Stimulated activated CD4-positive, alpha-beta T cell treated with anti-CD3 and anti-CD28 coated beads, Interleukin-4, amount 100 ng/mL, for 1 hour (primary cell): Measurements from ENCODE around the gene LBHD2.

Source experiments
- DNase-seq: peaks from one replicate; pipeline ENCODE4 v3.0.0-alpha.2; 2020

LBHD2 gene

DNA sequence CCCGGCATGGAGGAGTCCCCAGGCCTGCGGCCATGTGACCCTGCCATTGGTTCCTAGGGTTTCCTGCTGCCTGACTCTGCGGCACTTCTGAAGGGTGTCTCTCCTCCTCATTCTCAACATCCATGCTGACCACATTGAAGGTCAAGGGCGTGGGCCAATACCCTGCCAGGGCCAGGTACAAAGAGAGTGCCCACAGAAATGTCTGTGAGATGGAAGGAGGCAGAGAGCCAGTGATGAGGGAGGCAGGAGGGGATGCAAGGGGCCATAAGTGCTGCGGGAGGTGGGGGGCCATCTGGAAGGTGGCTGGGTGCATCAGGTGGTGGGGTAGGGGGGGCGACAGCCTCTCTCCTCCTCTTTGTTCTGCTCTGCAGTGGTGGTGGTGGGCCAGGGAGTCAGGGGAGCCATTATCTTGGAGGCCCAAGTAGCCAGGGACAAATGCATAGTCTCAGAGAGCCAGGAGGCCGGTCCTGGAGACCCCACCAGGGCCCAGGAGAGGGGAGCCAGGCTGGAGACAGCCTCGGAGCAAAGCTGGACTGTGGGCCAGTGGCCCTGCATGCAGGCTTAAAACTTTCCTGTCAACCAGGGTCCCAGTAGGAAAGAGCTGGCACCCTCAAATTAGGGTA, 13.6 kb upstream of the LBHD2 start:
- DNase-seq = no peak

DNA sequence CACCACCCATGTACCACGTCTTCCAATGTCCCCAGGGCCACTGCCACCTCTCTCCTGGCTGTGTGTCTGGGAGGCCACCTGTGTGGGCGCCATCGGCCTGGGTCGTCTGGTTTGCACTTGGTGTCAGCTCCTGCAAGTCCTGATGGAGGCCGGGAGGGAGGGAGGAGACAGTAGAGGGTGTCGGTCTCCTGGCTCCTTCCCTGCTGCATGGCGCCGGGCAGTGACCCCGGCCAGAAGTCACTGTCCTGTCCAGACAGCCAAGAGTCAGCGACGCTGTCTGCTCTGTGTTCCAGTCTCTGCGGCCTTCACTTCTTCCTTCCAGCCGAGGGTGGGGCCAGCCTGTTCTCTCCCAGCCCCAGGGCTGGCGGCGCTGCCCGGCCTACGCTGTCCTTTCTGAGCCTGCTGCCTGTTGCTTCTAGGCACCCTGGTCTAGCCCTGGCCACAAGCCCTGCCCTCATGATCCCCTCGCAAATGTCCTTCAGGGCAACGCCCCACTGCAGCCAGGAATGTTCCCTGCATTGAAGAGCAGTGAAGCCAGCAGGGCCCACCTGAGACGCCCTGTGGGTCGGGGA, 13.0 kb upstream of the LBHD2 start:
- no peak for DNase-seq

DNA sequence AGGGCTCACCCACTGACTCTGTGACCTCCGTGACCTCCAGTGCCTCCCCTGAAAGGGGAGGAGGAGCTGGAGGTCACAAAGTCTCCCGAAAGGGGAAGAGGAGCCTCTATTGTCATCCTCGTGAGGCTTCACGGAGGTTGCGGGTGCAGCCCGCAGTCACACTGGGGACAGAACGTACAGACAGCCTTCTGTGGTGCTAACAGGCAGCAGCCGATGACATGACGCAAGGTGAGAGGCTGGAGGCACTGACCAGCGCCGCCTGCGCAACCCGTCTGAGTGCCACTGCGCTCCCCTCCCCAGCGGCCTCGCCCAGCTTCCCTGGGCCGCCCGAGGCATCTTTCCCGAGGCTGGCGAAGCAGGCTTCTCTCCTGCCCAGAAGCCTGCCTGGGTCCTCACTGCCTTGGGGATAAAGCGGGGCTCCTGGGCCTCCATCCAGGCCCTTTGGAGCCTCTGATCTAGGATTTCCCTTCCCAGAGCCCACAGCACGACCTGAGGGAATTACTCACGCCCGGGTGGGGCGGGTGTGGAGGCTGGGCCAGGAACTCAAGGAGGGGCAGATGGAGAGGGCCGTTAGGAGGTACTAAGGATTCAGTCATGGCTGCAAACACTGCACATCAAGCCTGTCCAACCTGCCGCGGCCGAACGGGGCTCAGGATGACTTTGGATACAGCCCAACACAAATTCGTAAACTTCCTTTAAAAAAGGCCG, 12.3 kb upstream of the LBHD2 start:
- DNase-seq = no peak

DNA sequence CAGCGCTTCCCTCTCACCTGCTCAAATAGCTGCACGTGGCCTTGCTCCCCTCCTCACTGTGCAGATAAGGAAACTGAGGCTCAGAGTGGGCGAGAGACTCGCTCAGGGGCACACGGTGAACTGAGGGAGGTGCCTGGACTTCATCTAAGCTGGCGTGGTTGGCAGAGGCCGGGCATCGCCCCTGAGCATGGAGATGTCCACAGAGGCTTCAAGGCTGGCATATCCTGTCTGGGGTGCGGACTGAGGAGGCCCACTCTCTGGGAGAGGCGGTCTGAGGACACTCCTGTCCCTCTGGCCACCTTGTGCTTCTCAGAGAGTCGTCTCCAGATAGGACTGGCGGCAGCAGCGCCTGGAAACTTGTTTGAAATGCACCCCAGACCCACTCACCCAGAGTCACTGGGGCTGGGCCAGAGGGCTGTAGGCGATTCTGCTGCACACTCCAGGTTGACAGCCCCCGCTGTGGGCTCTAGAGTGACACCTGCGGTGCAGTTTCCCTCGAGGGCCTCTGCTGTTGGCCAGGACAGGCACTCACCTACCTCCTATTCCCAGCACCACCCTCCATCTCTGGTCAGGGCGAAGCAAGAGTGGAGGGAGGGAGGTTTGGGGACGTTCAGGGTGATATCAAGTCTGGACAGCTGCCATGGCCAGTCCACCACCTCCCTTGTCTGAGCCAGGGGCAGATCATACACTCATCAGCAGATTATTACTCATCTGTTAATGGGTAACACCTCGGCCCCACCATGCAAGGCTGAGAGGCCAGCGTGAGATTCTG, 11.2 kb upstream of the LBHD2 start:
- no peak for DNase-seq

DNA sequence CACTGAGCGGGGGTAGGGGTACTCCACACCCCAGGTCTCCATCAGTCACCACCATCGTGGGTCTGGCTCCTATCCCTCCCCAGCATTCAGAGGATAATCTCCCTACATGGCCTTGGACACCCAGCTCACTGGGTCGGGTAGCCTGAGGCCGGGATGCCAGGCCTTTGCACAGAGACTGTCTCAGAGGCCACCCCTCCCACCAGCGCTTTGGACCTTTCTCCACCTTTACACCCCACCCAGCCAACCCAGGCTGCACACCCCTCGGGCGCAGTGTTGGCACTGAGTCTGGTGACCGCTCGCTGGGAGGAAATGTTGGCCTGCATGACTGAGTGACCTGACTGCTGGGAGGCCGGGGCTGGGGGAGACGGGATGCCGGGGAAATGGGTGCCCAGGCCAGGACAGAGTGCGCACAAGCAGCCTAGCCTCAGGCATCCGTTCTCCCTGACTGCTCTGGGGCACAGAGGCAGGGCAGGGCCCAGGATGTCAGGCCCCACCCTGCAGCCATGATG, 10.6 kb upstream of the LBHD2 start:
- DNase-seq = no peak

- DNase-seq = no peak
These were observed 9.9 kb upstream of the LBHD2 start for GRCh38 chr14:103073876-103074728.

DNA sequence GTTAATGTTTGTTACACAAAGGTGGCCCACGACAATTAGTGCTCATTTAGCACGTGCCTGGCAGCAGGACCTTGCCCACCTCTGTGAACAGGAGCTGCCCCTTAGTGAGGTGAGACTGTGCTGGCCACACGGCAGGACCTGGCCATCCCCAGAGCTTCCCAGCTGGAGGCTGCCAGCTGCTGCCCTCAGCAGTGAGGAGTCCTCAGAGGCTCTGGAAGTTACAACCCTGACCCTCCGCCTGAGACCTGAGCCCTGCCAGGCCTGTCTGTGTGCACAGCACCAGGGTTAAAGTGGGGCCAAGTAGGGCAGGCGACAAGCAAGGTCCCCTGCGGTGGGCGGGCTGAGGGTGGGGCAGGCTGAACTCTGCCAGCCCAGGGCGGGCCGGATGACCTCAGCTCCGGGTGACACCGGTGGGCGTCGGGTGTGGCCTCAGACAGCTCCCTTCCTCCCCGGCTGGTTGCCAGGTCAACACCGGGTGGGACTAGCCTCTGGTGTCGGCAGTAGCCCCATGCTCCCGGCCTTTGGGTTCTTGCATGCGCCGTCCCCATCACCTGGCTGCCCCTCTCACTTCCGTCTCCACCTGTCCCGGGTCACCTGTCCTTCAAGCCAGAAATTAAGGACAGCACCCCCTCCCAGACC, 9.2 kb upstream of the LBHD2 start:
- DNase-seq = no peak

DNA sequence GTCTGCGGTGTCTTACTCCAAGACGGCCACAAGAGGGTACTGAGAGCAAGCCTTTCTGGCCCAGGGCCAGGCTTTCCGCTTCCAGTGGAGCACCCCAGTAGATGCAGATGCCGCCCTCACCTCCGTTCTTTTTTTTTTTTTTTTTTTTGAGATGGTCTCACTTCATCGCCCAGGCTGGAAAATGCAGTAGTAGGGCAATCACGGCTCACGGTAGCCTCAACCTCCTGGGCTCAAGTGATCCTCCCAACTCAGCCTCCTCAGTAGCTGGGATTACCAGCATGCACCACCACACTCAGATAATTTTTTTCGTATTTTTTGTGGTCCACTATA, 5.6 kb upstream of the LBHD2 start:
- peak; percentile 71 for DNase-seq

DNA sequence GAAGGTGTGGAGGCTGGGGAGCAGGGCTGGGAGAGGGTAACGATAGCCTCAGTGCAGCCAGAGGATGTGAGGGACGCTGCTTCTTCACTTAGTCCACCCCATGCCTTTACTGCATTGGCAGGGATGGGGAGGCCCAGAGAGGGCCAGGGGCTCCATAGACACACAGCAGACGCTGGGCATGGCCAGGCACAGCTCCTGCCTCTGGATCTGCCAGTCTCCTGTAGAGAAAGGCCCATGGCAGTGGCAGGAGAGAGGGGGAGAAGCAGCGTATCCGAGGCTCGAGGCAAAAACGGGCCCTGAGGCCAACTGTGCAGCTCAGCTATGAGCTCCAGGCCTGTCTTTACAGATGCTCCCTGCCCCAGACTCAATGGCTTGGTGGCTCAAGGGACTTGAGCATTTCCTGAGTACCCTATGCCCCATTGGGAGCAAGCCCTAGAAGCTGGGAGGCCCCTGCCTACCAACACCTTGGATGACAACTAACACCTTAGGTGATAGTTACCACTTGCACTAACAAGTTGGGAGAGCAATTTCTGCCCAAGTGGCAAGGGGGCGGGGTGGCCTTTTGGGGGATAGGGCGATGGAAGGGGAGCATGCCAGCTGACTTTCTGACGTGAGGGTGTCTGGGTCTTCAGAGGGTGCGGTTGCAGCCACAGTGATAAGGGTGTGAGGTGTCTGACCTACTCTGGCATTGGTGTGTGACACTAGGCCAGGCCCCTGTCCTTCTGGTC, 5.0 kb upstream of the LBHD2 start:
- no peak for DNase-seq

DNA sequence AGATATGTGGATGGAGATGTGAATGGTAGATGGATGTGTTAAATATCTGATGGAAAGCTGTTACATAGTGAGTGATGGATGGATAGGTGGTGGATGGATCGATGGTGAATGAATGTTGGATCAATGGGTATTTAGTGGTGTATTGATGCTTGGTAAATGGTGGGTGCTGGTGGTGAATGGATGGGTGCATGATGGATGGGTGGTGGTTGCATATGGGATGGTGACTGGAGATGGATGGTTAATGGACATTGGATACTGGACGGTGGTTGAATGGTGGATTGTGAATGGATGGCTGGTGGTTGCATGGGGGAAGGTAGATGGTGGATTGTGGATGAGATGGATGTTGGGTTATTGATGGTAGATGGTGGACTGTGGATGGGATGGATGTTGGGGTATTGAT, 2.1 kb upstream of the LBHD2 start:
- no peak for DNase-seq

DNA sequence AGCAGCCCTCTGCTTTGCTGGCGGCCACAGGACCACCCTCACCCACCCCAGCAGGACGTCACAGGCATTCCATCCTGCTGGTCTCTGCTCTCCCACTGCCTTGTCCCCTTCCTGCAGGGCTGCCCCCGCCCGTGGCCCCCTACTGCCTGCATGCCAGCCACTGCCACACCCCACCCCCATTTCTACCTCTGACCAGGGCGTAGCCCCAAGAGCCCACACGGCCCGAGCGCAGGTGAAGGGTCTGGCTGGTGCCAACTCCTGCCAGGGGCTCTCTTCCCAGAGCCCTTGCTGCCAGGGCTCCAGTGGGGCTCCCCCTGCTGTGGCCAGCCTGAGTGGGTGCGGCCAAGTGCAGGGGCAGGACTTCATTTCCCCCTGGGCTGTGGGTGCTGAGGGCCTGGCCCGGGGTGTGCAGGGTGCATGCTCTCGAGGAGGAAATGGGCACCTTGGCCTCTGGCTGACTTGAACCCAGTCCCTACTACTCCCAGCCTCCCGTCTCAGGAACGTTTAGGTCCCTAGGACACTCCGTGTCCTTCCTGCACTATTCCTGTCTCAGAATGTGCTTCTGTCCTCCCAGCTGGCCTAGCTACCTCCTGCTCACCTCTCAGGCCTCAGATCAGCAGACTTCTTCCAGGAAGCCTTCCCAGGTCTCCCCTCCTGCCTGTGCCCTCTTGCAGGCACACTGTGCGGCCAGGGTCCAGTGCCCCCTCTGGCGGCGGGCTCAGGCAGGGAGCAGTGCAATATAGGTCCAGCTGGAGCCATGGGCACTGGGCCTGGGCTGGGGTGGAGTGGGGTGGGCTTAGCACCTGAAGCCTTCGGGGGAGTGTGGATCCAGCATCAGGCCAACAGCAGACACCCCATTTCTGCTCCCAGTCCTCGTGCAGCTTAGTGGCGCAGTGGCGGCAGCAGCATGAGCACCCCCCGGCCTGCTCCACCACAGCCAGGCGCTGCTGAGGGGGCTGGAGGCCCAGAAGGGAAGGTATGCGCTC, 1.4 kb downstream of the LBHD2 start:
- no peak for DNase-seq

DNA sequence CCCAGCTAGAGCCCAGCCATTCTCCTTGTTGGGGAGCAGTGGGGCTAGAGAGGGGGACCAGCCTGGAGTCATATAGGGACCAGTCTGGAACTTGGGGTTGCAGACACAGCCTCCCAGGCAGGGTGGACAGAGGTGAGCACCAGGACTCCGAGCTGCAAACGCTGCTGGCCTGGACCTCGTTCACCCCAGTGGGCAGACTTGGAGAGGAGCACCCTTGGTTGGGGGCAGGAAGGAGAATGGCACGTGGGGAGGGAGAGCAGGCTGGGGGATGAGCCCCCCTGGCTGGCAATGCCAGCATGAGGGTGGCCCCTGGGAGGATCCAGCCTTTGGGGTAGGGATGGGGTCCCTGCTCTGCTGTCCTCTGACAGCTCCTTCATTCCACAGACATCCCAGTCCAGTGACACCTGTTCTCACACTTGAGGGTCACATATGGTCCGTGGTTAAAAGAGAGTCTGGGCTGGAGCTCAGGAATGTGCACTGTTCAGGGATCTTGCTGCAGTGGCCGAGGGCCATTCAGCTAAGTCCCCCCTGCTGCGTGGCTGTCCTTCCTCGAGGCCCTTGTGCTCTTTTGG, 2.8 kb downstream of the LBHD2 start:
- DNase-seq = no peak

DNA sequence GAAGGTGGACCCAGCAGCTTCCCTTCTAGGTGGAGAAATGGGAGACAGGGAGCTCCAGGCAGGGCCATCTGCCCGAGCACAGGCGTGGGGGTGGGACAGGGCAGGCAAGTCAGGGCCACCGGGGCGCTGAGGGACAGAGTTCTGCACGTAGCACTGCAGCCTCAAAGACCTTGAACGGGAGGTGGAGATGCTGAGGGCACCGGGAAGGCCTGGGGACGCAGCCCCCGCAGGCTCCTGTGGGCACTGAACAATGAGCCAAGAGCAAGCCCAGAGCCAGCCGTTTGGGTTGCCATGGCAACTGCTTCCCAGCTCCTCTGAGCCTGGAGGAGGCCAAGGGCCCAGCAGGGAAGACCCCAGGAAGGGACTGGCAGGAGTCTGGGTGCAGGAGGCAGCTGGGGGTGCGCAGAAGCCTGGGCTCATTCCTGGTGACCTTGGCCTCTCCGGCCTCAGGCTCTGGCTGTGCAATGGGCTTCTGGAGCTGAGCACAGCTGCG, 3.4 kb downstream of the LBHD2 start:
- no peak for DNase-seq

DNA sequence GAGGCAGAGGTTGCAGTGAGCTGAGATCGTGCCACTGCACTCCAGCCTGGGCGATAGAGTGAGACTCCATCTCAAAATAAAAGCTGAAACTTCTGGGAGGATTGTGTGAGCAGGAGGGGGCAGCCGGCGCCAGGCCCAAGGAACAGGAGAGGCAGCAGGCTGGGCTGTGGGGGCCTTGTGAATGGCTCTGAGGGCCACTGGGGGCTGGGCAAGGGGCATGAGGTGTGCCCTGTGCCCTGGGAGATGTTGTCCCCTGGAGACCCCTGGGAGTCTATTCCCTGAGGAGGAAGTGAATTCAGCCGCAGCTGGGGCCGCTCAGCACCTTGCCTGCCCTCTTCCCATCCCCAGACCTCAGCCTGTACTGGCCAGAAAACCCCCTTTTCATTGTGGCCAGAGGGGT, 4.9 kb downstream of the LBHD2 start:
- no peak for DNase-seq

DNA sequence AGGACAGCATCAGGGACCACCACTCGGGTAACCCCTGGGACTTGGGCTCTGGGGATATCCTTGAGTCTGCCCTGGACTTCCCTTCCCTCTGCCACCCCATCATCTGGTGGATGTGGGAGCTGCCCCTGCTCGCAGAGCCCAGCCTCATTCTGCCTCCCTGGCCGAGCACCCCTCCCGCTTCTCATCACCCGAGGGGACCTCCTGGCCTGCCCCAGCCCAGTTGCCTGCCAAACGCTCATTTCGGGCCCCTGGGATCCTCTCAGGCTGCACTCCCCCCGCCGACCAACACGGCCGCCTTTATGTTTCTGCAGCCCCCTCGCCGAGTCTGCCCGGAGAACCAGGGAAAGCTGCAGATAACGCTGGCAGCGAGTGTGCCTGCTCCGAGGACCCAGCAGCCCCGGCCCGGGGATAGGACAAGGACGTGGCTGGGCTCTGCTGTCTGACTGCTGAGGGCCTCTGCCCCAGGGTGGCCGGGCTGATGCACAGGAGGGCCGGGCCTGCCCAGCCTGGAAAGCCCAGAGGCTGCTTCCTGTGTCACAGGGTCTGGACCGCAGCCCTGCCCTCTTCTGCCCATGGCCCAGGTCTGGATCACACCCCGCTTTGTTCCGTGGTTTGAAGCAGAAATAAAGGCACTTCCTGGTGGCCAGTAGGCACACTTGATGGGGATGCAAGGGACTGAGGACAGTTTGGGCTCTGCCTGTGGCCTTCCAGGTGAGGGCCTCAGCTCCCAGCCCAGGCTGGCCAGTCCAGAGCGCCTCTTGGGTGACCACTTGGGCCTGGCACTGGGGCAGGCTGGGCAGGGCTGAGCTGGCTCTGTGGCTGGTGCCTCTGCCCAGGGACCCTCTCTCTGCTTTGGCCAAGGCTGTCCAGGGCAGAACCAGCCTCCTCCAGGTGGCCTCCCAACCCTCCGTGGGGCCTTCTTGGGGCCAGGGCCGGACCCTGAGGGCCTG, 5.7 kb downstream of the LBHD2 start:
- no peak for DNase-seq

DNA sequence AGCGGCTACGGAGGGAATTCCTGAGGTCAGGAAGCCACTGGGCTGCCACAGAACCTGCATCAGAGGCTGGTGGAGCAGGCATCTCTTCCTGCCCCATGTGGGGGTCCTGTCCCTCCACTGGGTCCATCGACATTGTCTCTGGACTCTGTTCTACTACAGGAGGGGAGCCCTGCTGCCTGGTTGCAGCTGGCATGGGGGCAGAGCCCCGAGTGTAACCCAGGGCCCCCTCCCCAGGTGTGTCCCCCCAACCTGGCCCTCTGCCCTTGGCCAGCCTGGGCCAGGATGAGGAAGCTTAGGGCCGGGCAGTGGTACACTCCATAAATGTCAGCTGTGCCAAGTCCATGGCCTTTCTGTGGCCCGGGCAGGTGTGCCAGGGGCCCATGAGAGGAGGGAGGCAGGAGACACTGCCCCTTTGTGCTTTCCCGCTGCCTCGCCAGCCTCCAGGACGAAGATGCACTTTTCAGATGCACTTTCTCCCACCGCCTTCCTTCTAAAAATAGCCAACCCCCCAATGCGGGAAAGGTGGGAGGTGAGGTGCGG, 6.5 kb downstream of the LBHD2 start:
- no peak for DNase-seq

GRCh38 chr14:103091041-103091882, 7.3 kb downstream of the LBHD2 start:
- peak; percentile 81 for DNase-seq
